ENCODE data around the gene SLX1A.
"Not testable (repeated sequence)": the region's sequence is repeated elsewhere in the genome, so short reads cannot be mapped to it uniquely, and the experiment has no call there.

The SLX1A gene

DNA sequence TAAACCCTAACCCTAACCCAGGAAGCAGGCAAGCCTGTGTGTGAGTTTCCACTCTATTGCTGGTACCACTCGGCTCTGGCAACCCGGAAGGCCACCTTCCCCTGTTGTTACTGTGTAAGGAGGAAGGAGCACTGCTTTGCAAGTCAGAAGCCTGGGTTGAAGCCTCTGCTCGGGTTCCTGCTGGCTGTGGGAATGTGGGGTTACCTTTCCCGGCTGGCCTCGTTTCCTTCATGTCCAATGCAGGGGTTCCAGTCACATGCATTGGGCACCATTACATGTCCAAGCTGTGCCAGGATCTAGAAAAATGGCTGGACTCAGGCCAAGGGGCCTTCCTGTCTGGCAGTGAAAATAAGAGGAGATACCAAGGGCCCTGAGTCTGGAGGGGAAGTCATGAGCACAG lies 23.4 kb downstream of the SLX1A start:
- in situ Hi-C loops (cut with HindIII; ENCODE audit: low sequenced_read_pairs), result not testable (repeated sequence)

Data from endothelial cell of hepatic sinusoid (primary cell).